Heart left ventricle (tissue), 13 donors: ENCODE data around the gene F5.

Experiments
- CTCF ChIP-seq, 12 donors: fragments of 200-600 bp; sonication (generic) in 4 of 12; IDR thresholded peaks; one replicate each; pipeline versions ENCODE4 v1.5.0 to v1.8.0; 2018 to 2022; ENCODE audit warnings: antibody characterized with exemption in 12 of 12, mild to moderate bottlenecking in 5 of 12
- POLR2A ChIP-seq, 2 donors: fragments of 450-650 bp; IDR thresholded peaks; one replicate each; pipeline ENCODE4 v1.6.1; 2017; ENCODE audit warnings: antibody characterized with exemption in 2 of 2, mild to moderate bottlenecking in 2 of 2, moderate library complexity in 2 of 2
- donor health status: ischemic (EF 13 %, LVEDD 7.1; RV severe dilation, severe dysfunction).
- donor health status: DM: no; HTN: yes; CAD: no.
- donor health status: DM: no; HTN: no; CAD: no.
- donor health status: ischemic (EF 25% LVEDD 6.9; RV normal size, moderate dysfunction).
- donor health status: ischemic (EF 25% LVEDD 5.7; RV mildly dilated, moderate dysfunction).
- donor health status: ischemic (EF 35%, LVEDD 5.7; RV mildly dilated, moderate dysfunction).
- donor health status: nonischemic (EF 11% LVEDD 7.7; RV severe dilation, severe dysfunction).
- donor health status: DM: yes; HTN: yes; CAD: no.
- donor health status: PGD.
- donor health status: ischemic (EF 29% LVEDD 5.4; RV normal size, mild dysfunction).
- donor health status: nonischemic (EF 23%, LVEDD 6.1; RV moderate dilation, normal function).

- no peak for TF ChIP-seq CTCF (IDR thresholded peaks at IDR 0.05)
- TF ChIP-seq POLR2A (IDR thresholded peaks at IDR 0.05): no peak
These were observed 8.1 kb upstream of the F5 start for GRCh38 chr1:169594391-169594790.
